Testis (tissue), 2 donors: ENCODE results near the gene CDYL.

Experiments
- POLR2A ChIP-seq: fragments of 450-650 bp; IDR thresholded peaks from one replicate; pipeline ENCODE4 v1.6.1; 2017; ENCODE audit warnings: antibody characterized with exemption, mild to moderate bottlenecking, moderate library complexity
- TF ChIP-seq, protein P1 (sequence below), 3 experiments: fragments of 450-650 bp in 2 of 3; fragments of 200-600 bp in 1 of 3; sonication (generic) in 1 of 3; IDR thresholded peaks; one replicate each; pipeline ENCODE4 v1.5.1; 2016 to 2019; ENCODE audit warnings: antibody characterized with exemption in 3 of 3, mild to moderate bottlenecking in 2 of 3, moderate library complexity in 1 of 3

- TF ChIP-seq, protein P1, sequence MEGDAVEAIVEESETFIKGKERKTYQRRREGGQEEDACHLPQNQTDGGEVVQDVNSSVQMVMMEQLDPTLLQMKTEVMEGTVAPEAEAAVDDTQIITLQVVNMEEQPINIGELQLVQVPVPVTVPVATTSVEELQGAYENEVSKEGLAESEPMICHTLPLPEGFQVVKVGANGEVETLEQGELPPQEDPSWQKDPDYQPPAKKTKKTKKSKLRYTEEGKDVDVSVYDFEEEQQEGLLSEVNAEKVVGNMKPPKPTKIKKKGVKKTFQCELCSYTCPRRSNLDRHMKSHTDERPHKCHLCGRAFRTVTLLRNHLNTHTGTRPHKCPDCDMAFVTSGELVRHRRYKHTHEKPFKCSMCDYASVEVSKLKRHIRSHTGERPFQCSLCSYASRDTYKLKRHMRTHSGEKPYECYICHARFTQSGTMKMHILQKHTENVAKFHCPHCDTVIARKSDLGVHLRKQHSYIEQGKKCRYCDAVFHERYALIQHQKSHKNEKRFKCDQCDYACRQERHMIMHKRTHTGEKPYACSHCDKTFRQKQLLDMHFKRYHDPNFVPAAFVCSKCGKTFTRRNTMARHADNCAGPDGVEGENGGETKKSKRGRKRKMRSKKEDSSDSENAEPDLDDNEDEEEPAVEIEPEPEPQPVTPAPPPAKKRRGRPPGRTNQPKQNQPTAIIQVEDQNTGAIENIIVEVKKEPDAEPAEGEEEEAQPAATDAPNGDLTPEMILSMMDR (IDR thresholded peaks at IDR 0.05) = no peak
- TF ChIP-seq POLR2A = no peak
These were observed 156.2 kb downstream of the CDYL start for GRCh38 chr6:4932228-4932903.
